ENCODE results near the gene DOCK2. TPM values are rescaled to one million over a fixed set of nuclear protein-coding genes. Genes with fewer than 3 reads are reported as not detected.
"Not testable (repeated sequence)": the region's sequence is repeated elsewhere in the genome, so short reads cannot be mapped to it uniquely, and the experiment has no call there.

Gene DOCK2
- total RNA-seq, 1 donor from 2014 or later, result 21.6 TPM

- DNase-seq (ENCODE audit: low spot score), result no peak
Measured at GRCh38 chr5:169817031-169817430, 180.0 kb downstream of the DOCK2 start.

- no peak for DNase-seq (ENCODE audit: low spot score)
Measured at GRCh38 chr5:169826618-169827017, 189.5 kb downstream of the DOCK2 start.

GRCh38 chr5:169827769-169828168 is 190.7 kb downstream of the DOCK2 start:
- DNase-seq (ENCODE audit: low spot score), result no peak

DNA sequence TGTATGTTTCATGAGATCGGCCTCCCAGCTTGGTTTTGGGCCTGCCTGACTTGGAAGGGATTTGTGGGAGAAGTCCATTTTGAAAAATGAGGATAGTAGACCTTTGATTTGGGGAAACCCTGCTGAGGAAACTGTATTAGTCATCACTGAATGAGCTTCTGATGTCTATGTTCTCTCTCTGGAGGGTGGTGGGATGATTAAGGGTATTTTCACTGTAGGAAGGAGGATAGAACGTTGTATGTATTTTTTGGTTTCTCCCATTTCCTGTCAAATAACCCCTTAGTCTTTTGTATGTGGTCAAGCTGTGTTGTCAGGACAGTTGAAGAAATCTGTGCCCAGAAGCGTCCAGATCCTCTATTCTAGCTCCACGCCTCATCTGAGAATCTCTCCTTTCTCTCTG is 191.3 kb downstream of the DOCK2 start:
- DNase-seq (ENCODE audit: low spot score), result no peak

DNA sequence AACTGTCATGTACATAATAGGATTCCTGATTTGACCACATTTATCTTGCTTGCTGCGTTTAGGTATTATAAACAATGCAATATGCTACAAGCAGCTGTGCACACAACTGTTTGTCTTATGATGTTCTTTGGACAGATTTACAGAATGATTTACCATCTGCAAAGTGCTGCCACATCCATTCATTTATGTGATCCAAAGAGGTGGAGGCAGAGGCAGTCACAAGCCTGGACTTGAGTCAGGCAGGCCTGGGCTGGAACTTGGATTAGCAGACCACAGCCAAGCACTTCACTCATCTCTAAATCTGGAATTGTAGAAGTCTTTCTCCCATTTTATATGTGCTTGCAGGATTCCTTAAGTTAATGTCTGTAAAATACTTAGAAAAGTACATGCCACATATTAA is 194.3 kb downstream of the DOCK2 start:
- no peak for DNase-seq (ENCODE audit: low spot score)

DNA sequence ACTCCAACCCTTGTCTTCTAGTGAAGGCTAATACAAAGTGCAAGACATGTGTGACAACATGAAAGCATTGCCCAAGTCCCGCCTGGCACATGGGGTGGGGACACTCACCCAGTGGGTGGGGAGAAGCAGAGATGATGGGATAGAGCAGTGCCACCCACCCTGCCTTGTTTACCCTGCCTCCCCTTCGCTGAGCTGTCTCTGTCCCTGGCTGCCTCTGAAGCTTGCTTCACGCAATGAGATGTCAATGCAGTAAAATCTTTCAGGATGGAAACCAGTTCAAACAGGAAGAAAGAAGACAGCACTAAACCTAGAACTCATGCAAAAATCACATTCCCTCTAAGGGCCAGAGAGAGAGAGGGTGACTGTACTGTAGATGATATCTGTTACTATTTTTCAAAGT is 195.2 kb downstream of the DOCK2 start:
- no peak for DNase-seq (ENCODE audit: low spot score)

DNA sequence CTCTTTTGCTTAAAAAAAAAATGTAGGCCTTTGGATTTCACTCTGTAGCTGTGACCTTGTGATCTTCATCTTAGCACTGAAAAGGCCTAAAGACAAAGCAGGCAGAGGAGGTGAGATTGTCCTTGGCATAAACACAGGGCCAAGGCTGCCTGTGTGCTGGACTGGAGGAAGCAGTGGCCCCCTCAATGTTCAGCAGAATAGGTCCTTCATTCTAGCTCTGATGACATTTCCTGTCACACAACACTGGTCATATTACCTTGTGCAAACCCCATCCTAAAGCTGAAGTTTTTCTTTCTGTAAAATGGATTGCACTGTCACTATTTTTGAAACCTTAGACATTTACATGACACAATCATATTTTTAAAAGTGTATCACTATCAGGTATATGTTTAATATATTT is 195.8 kb downstream of the DOCK2 start:
- DNase-seq (ENCODE audit: low spot score), result no peak

GRCh38 chr5:169833681-169834292 is 196.7 kb downstream of the DOCK2 start:
- DNase-seq (ENCODE audit: low spot score), result not testable (repeated sequence)

DNA sequence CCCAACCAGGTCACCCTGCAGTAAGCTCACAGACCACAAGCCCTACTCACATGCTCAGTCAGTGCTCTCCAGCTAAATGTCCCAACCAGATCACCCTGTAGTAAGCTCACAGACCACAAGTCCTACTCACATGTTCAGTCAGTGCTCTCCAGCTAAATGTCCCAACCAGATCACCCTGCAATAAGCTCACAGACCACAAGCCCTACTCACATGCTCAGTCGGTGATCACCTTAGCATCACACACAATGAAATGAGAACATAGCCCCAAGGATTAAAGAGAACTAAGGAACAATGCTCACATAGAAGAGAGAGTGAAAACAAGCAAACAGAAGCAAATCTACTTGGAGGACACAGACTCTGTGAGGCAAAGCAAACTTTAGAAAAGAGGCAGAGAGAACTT is 197.5 kb downstream of the DOCK2 start:
- DNase-seq (ENCODE audit: low spot score), result not testable (repeated sequence)

DNA sequence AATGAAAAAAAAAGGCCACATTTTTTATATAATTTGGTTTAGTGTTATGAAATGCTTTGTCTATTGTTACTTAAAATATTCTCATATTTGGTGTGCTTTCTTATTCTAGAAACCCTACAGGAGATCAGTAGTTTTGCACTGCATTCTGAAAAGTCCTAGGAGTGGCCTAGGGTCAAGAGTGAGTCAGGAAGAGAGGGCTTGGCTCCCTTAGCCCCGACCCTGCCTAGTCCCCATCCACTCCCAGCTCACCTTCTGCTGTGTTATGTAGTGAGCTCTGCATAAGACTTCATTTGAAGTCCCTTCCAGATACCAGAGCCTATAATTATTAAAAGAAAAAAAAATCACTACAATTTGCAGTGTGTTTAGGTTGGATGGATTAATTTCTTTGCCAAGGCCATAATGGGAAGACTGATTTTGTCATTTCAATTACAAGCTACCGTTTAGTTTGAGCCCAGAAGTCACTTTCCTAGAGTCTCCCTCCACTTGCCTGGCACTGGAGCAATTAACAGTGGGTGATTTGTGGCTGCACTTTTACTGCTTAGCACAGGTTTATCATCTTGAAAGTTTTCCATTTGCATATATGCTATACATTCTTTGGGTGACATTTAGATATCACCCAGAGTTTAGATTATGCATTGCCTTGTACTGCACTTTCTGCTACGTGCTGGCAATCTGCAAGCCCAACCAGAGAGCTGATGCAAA is 199.9 kb downstream of the DOCK2 start:
- DNase-seq (ENCODE audit: low spot score), result no peak

- no peak for DNase-seq (ENCODE audit: low spot score)
Measured at GRCh38 chr5:169837686-169838085, 200.6 kb downstream of the DOCK2 start.

DNA sequence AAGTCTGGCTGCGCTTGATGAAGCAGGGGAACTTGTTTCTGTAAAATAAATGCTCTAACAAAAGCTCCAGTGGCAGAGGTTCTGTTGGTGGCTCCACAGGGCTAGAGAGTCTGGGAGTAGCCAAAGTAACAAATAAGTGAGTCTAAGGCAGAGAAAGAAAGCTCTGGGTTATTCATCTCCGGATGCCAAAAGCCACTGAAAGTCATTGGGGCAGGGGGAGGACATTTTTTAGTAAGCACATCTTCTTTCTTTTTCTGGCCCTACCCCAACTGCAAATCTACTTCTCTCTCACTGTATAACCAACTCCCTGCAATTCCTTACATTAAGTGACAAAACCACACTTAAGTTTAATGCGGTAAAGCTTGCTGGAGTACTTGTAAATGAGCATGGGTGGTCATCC is 201.6 kb downstream of the DOCK2 start:
- DNase-seq (ENCODE audit: low spot score), result no peak

GRCh38 chr5:169840405-169840804 is 203.3 kb downstream of the DOCK2 start:
- no peak for DNase-seq (ENCODE audit: low spot score)

DNA sequence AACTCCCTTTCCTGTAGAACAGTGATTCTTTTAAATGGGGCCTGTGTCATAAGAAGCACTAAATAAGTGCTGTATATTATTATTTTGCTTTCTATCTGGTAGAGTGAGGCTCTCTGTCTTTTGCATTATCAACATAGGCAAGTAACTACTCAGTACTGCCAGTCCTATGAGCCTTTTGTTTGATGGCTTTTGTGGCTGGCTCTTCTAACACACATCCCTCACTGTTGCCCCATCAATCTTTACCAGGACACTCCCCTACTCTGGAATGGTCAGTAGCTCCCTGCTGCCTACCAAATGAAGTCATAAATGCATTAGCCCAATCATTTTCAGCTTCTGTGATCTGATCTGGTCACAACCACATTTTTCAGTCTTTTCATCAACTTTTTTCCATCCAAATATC is 205.6 kb downstream of the DOCK2 start:
- no peak for DNase-seq (ENCODE audit: low spot score)

GRCh38 chr5:169847519-169847918 is 210.4 kb downstream of the DOCK2 start:
- no peak for DNase-seq (ENCODE audit: low spot score)

- no peak for DNase-seq (ENCODE audit: low spot score)
Measured at GRCh38 chr5:169848271-169848670, 211.2 kb downstream of the DOCK2 start.

DNA sequence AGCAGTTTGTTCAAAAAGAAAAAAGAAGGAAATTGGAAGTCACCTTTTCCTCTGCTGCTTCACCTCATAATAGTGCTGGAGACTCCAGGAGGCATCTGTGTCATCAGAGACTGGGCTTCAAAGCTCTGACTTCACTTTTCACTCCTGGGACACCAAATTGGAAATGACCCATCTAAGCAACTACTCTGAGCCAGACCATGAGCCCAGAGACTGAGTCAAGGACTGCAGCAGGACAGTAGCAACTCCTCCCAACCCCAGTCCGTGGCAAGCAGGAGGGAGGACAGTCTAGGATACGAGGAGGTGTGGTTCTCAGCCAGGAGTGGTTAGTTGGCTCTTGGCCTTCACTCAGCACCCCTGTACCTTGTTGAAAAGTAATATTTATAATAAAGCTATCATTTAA is 211.7 kb downstream of the DOCK2 start:
- DNase-seq (ENCODE audit: low spot score), result no peak

- DNase-seq (ENCODE audit: low spot score), result no peak
Measured at GRCh38 chr5:169850409-169850808, 213.3 kb downstream of the DOCK2 start.

DNA sequence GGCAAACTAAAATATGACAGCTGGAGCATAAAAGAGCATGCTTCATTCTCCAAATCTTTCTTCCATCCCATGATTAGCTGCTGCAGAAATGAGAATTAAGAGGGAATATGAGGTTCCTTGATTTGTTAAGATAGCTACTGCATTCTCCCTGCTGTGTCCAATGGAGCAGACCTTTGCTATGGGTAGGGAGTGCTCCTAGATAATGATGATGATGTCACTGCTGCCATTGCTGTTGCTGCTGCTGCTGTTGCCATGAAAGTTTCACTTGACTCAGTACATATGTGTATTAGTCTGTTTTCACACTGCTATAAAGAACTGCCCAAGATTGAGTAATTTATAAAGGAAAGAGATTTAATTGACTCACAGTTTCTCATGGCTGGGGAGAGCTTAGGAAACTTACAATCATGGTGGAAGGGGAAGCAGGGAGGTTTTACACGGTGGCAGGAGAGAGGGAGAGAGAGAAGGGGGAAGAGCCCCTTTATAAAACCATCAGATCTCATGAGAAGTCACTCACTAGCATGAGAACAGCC is 214.3 kb downstream of the DOCK2 start:
- no peak for DNase-seq (ENCODE audit: low spot score)

DNA sequence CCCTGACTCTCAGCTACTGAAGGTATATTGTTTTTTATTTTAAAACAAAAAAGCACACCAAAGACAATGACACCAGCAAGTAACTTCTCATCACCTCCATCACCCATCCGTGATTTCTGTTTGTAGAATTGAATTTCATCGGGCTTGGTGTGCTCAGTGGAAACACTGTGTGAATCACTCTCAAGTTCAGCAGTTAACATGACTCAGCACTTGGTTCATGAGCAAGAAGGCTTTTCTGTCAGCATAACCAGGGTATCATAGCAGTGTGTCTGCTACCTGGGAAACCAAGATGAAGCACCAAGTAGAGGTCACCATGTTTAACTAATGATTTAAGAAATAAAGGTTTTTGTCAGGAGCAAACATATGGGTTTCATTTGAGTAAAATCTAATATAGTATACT is 219.5 kb downstream of the DOCK2 start:
- DNase-seq (ENCODE audit: low spot score), result no peak

GRCh38 chr5:169860585-169860984 is 223.5 kb downstream of the DOCK2 start:
- no peak for DNase-seq (ENCODE audit: low spot score)

DNA sequence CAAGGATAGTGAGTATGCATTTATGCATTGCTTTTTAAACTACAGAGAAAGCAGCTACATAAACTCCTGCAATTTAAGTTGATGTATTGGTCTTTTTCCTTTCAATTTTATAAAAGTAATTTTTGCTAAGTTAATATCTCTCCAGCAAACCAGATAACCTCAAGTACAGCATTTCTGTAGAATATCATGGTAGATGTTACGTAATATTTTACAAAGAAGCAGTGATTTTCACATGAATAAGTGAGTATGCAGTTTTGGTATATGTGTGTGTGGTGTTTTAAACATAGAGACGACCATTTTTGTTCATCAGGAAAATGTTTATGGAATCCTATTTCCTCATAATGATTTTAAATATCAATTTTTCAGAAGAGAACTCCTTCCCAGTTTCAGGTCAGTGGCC is 224.4 kb downstream of the DOCK2 start:
- DNase-seq (ENCODE audit: low spot score), result no peak

DNA sequence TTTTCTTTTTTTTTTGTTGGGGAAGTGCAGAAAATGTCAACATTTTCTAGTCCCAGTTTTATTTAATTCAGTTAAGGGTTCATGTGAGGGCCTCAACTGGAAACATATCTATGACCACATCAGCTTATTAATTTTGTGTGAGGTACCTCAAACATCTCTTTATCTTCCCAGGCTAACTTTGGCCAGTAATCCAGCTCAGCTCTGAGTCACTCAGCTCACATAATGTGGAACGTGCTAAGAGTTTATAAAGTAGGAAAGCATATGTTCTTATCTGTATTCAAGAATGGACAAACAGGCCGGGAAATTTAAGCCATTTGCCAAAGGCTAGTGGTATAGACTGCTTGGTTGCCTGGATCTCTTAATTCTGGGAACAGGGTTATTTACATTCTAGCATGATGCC is 224.9 kb downstream of the DOCK2 start:
- DNase-seq (ENCODE audit: low spot score), result no peak

GRCh38 chr5:169862391-169862811 is 225.3 kb downstream of the DOCK2 start:
- DNase-seq (ENCODE audit: low spot score), result no peak
